ENCODE data around the gene TNFAIP2. TPM values are rescaled to one million over a fixed set of nuclear protein-coding genes. Genes with fewer than 3 reads are reported as not detected.

The TNFAIP2 gene
- total and polyA plus RNA-seq, 9 of the 15 experiments (the other 6 are each of a cell fraction or from before 2014, with no cell fraction given) = 22.6 to 68.6 (median 44.6) TPM

- TF ChIP-seq, protein P1, sequence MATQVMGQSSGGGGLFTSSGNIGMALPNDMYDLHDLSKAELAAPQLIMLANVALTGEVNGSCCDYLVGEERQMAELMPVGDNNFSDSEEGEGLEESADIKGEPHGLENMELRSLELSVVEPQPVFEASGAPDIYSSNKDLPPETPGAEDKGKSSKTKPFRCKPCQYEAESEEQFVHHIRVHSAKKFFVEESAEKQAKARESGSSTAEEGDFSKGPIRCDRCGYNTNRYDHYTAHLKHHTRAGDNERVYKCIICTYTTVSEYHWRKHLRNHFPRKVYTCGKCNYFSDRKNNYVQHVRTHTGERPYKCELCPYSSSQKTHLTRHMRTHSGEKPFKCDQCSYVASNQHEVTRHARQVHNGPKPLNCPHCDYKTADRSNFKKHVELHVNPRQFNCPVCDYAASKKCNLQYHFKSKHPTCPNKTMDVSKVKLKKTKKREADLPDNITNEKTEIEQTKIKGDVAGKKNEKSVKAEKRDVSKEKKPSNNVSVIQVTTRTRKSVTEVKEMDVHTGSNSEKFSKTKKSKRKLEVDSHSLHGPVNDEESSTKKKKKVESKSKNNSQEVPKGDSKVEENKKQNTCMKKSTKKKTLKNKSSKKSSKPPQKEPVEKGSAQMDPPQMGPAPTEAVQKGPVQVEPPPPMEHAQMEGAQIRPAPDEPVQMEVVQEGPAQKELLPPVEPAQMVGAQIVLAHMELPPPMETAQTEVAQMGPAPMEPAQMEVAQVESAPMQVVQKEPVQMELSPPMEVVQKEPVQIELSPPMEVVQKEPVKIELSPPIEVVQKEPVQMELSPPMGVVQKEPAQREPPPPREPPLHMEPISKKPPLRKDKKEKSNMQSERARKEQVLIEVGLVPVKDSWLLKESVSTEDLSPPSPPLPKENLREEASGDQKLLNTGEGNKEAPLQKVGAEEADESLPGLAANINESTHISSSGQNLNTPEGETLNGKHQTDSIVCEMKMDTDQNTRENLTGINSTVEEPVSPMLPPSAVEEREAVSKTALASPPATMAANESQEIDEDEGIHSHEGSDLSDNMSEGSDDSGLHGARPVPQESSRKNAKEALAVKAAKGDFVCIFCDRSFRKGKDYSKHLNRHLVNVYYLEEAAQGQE (IDR thresholded peaks at IDR 0.05; ENCODE audit: borderline replicate concordance) = peak; percentile 74; the same call in 1 of the 2 replicates
- TF ChIP-seq, protein P1 (CRISPR knock-in tag; IDR thresholded peaks at IDR 0.05; ENCODE audit: low read depth) = no peak
- TF ChIP-seq MEIS2 (IDR thresholded peaks at IDR 0.05; ENCODE audit: partially characterized antibody) = peak; percentile 3
- peak; percentile 47 to 73; a peak in 3 of 4 replicates for TF ChIP-seq RAD21 (CRISPR knock-in tag; conservative IDR thresholded peaks at IDR 0.05 in 1 of 2, IDR thresholded peaks at IDR 0.05 in 1 of 2)
Observed at GRCh38 chr14:103142026-103142425, 18.8 kb downstream of the TNFAIP2 start (continued).

All from K562 (cell line).